ENCODE data around the gene TMEM82.

Gene TMEM82

GRCh38 chr1:15731735-15732685, 10.3 kb upstream of the TMEM82 start:
- no peak overlapping the region for H3K27ac ChIP-seq
- DNase-seq (ENCODE audit: low spot score), result no peak
- TF ChIP-seq, protein P1, sequence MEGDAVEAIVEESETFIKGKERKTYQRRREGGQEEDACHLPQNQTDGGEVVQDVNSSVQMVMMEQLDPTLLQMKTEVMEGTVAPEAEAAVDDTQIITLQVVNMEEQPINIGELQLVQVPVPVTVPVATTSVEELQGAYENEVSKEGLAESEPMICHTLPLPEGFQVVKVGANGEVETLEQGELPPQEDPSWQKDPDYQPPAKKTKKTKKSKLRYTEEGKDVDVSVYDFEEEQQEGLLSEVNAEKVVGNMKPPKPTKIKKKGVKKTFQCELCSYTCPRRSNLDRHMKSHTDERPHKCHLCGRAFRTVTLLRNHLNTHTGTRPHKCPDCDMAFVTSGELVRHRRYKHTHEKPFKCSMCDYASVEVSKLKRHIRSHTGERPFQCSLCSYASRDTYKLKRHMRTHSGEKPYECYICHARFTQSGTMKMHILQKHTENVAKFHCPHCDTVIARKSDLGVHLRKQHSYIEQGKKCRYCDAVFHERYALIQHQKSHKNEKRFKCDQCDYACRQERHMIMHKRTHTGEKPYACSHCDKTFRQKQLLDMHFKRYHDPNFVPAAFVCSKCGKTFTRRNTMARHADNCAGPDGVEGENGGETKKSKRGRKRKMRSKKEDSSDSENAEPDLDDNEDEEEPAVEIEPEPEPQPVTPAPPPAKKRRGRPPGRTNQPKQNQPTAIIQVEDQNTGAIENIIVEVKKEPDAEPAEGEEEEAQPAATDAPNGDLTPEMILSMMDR (IDR thresholded peaks at IDR 0.05), result no peak

GRCh38 chr1:15732686-15733081, 9.6 kb upstream of the TMEM82 start:
- TF ChIP-seq, protein P1 (IDR thresholded peaks at IDR 0.05), result no peak
- no peak overlapping the region for H3K4me3 ChIP-seq
- DNase-seq (ENCODE audit: low spot score), result no peak
- H3K27ac ChIP-seq, result no peak overlapping the region

More at GRCh38 chr1:15731735-15732685, 10.3 kb upstream of the TMEM82 start:
- no peak overlapping the region for H3K4me3 ChIP-seq

- Histone ChIP-seq H3K4me3 (no peak overlapping the region), H3K27ac (no peak overlapping the region)
- DNase-seq (ENCODE audit: low spot score), result no peak
- TF ChIP-seq, protein P1 (IDR thresholded peaks at IDR 0.05), result no peak
Observed at GRCh38 chr1:15733218-15733725, 9.0 kb upstream of the TMEM82 start.

GRCh38 chr1:15733726-15734226, 8.5 kb upstream of the TMEM82 start:
- Histone ChIP-seq H3K27ac (no peak overlapping the region), H3K4me3 (no peak overlapping the region)
- no peak for DNase-seq (ENCODE audit: low spot score)
- TF ChIP-seq, protein P1 (IDR thresholded peaks at IDR 0.05), result no peak

DNA sequence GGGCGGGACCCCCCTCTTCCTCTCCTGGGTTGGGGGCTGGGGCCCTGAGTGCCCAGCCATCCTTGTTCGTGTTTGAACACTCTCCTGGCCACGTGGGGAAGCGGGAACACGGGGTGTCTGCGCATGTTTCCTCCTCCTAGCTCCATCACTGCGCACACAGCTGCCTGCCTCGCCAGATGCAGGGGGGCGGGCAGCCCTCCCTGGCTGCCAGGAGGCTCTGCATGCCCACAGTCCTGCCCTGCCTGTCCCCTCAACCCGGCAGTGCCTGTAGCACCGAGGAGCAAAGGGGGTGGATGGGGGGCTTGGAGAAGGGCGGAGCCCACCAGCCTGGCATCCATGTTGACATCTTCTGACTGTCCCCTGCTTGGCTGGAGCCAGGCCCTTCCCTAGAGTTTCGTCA, 8.0 kb upstream of the TMEM82 start:
- no peak overlapping the region for H3K4me3 ChIP-seq
- no peak overlapping the region for H3K27ac ChIP-seq
- TF ChIP-seq, protein P1 (IDR thresholded peaks at IDR 0.05), result no peak
- DNase-seq (ENCODE audit: low spot score), result no peak

DNA sequence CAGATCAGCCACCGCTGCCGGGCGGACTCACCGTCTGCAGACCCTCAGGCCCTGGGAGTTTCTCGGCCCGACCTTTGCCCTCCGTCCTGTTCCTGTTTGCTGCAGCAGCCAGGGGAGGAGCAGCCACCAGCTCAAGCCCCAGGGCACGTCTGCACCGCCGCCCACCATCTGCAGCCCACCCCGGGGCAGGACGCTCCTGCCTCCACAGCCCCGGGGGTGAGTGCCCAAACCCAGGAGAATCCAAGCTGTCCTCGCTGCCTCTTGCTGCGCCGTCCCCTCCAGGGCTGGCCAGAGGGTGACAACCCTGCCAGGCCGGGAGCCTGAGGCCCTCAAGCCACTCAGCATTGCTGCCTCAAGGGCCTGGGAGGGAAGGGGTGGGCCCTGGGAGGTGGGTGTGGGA, 7.4 kb upstream of the TMEM82 start:
- TF ChIP-seq, protein P1 (IDR thresholded peaks at IDR 0.05), result no peak
- Histone ChIP-seq H3K4me3 (no peak overlapping the region), H3K27ac (peak overlapping the region in 1 of 2 donors; percentile 68)
- DNase-seq (ENCODE audit: low spot score), result no peak

Data from coronary artery (tissue), 2 donors.